Testis (tissue), 2 donors: ENCODE results near the gene CYGB.
"Not testable (repeated sequence)": the region's sequence is repeated elsewhere in the genome, so short reads cannot be mapped to it uniquely, and the experiment has no call there.

Experiments
- CTCF ChIP-seq, 3 experiments: fragments of 450-650 bp in 2 of 3; fragments of 200-600 bp in 1 of 3; sonication (generic) in 1 of 3; IDR thresholded peaks; one replicate each; pipeline ENCODE4 v1.5.1; 2016 to 2019; ENCODE audit warnings: antibody characterized with exemption in 3 of 3, mild to moderate bottlenecking in 2 of 3, moderate library complexity in 1 of 3
- POLR2A ChIP-seq: fragments of 450-650 bp; IDR thresholded peaks from one replicate; pipeline ENCODE4 v1.6.1; 2017; ENCODE audit warnings: antibody characterized with exemption, mild to moderate bottlenecking, moderate library complexity

- TF ChIP-seq CTCF (IDR thresholded peaks at IDR 0.05); POLR2A: not testable (repeated sequence)
Observed at GRCh38 chr17:76564991-76565727, 27.6 kb upstream of the CYGB start.
